Measurements from ENCODE around the gene SSBP3. TPM values are rescaled to one million over a fixed set of nuclear protein-coding genes. Genes with fewer than 3 reads are reported as not detected.

Gene SSBP3
- total and polyA plus RNA-seq, 2 experiments from 2014 or later = 47.4 to 68.6 TPM

GRCh38 chr1:54199151-54199764 lies 206.9 kb downstream of the SSBP3 start:
- ATAC-seq = peak; percentile 33
- peak; percentile 41 for DNase-seq (ENCODE audit: low spot score)
- peaks cover 2% of the 10 kb centered on the region for H3K27me3 Mint-ChIP-seq (ENCODE audit: insufficient read depth, low read depth, poor library complexity)
- H3K4me3 Mint-ChIP-seq = peak overlapping the region; percentile 96
- peak overlapping the region; percentile 90 for H3K4me3 ChIP-seq
- H3K4me1 Mint-ChIP-seq = peaks cover 12% of the 10 kb centered on the region
- peaks cover 32% of the 10 kb centered on the region for H4K20me1 ChIP-seq (replicated peaks; ENCODE audit: insufficient read depth)
- no peak overlapping the region for H3K27ac ChIP-seq (ENCODE audit: low read depth)
- TF ChIP-seq CREB1 (CRISPR knock-in tag; IDR thresholded peaks at IDR 0.05; ENCODE audit: low read depth) (no peak), NANOG (IDR thresholded peaks at IDR 0.05; ENCODE audit: borderline replicate concordance) (no peak), ZNF114 (CRISPR knock-in tag; IDR thresholded peaks at IDR 0.05) (no peak), ZNF462 (CRISPR knock-in tag; IDR thresholded peaks at IDR 0.05) (no peak), STAT1 (IDR thresholded peaks at IDR 0.05; ENCODE audit: unreplicated experiment) (no peak), CTCF (conservative IDR thresholded peaks at IDR 0.05; ENCODE audit: low read depth in 2 of 2) (no peak), REST (IDR thresholded peaks at IDR 0.05; ENCODE audit: unreplicated experiment) (no peak), ETS1 (IDR thresholded peaks at IDR 0.05) (no peak), EZH2 (IDR thresholded peaks at IDR 0.05; ENCODE audit: low read depth, unreplicated experiment) (no peak), JUNB (IDR thresholded peaks at IDR 0.05; ENCODE audit: unreplicated experiment) (no peak), EZH2phosphoT487 (IDR thresholded peaks at IDR 0.05; ENCODE audit: unreplicated experiment) (no peak)
- peaks cover 4% of the 10 kb centered on the region for H3K36me3 Mint-ChIP-seq (ENCODE audit: low read depth)
- H3K36me3 ChIP-seq (ENCODE audit: insufficient read depth) = no peaks in the 10 kb centered on the region
- no peaks in the 10 kb centered on the region for H3F3A ChIP-seq (replicated peaks; ENCODE audit: low read depth)
- H3K4me1 ChIP-seq (ENCODE audit: insufficient read depth) = peaks cover 16% of the 10 kb centered on the region
- H3K4me2 ChIP-seq = peak overlapping the region; percentile 78
- peak overlapping the region; percentile 20; the same call in 1 of the 2 replicates for H3K27ac Mint-ChIP-seq
- no peaks in the 10 kb centered on the region for H3K27me3 ChIP-seq (ENCODE audit: insufficient read depth)
- peak overlapping the region; percentile 5; the same call in 1 of the 2 replicates for H2AFZ ChIP-seq
- peaks cover 40% of the 10 kb centered on the region for H3K79me2 ChIP-seq (replicated peaks; ENCODE audit: insufficient read depth)
- no peaks in the 10 kb centered on the region for H3K9me2 ChIP-seq (ENCODE audit: insufficient read depth)
- no peaks in the 10 kb centered on the region for H3K9me3 Mint-ChIP-seq
